ENCODE measurements around the gene PSPC1.
"Not testable (repeated sequence)": the region's sequence is repeated elsewhere in the genome, so short reads cannot be mapped to it uniquely, and the experiment has no call there.

Gene PSPC1

DNA sequence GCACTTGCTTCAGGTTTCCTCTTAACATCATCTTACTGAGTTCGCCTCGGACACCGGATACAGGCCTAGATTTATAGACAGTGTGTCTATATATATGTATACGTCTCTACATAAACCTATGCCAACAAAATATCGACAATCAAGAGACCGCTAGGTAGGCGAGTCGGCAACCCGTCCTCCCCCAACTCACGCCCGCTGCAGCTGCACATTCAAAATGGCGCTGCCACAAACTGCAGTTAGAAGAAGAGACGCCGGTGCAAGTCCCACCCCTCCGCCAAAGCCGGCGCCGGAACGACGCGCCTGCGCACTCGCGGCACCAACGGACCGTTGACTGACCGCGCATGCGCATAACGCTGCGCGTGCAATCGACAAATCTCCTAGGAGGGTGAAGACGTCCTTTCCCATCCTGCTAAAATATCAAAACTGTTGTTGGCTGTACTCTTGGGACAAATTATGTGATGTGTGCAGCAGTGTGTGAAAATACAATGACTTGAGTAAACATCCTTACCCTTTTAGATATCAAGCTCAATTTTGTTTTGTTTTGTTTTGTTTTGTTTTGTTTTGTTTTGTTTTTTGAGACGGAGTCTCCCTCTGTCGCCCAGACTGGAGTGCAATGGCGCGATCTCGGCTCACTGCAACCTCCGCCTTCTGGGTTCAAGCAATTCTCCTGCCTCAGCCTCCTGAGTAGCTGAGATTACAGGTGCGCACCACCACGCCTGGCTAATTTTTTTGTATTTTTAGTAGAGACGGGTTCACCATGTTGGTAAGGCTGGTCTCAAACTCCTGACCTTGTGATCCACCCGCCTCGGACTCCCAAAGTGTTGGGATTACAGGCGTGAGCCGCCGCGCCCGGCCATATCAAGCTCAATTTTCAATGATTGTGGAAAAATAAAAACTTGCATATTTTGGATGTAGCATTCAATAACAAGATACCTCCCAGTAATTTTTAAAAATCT, at the start of gene PSPC1:
Gene PSPC1 (minus strand): TSS at position 219 of the 956 bp plus-strand sequence. CDS start 188 bp downstream, at position 31.
- DNase-seq (ENCODE audit: low spot score): peak; percentile 96

- DNase-seq (ENCODE audit: low spot score): no peak
Measured at GRCh38 chr13:19822673-19823072, 39.9 kb upstream of the PSPC1 start.

DNA sequence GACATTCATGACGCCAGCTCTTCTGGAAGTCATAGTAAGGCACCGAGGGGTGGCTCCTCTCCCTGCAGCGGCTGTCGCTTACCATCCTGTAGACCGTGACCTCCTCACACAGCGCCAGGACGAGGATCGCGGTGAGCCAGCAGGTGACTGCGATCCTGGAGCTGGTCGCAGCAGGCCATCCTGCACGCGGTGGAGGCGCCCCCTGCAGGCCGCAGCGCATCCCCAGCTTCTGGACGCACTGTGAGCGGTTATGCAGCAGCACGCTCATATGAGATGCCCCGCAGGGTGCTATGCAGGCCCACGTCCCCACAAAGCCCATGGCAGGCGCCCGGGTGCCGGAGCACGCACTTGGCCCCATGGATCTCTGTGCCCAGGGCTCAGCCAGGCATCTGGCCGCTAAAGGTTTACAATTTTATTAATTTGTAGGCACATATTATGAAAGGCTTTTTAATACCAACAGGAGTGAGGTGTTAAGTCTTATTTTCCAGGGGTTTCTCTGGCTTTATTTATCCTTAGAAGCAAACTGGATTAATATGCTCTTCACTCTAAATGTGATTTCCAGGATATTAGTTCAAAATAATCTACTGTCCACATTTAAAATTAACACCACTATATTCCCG, 35.6 kb upstream of the PSPC1 start:
- no peak for DNase-seq (ENCODE audit: low spot score)

DNA sequence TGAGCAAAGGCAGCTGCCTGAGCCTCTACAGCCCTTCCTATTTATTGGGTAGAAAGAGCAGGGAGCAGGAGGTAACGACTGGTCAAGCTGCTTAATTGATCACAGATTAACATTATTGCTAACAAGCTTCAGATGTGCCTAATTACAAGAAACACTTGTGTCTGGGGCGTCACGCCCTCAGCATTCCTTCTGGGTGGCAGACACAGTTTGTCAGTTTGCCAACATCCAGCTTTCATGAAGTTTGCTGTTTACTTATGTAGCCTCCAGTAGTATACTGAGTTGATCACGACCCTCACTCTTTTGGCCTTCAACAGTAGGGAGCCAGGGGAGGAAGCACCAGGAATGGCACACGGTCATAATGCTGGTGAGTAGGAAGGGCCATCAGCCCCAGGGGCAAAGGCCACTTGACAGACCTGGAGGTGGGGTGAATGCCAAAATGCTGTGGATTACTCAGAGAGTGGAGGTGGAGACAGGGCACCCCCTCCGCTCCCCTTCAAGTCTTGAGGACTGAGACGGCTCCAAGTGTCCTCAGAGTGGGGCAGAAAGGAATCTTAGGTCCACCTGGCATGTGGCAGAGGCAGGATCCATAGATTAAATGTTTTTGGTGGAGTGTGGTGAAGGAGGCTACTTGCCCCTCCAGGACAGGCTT, 34.9 kb upstream of the PSPC1 start:
- no peak for DNase-seq (ENCODE audit: low spot score)

DNA sequence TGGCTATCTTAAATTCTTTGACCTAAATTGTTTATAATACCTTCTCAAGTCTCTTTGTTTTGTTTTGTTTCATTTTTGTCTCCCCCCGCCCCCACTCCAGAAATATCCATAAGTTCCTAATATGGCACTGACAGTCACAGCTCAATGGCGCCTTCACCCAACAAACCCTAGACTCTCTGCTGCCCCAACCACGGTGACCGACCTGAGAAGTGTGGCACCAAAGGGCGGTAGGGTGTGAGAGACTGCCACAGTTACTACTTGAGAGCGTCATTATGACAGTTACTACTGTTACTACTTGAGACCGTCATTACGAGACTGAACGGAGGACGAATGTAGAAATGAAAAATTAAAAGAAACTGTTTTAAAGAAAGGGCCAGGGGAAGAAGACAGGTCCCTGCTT, 34.4 kb upstream of the PSPC1 start:
- no peak for DNase-seq (ENCODE audit: low spot score)

DNA sequence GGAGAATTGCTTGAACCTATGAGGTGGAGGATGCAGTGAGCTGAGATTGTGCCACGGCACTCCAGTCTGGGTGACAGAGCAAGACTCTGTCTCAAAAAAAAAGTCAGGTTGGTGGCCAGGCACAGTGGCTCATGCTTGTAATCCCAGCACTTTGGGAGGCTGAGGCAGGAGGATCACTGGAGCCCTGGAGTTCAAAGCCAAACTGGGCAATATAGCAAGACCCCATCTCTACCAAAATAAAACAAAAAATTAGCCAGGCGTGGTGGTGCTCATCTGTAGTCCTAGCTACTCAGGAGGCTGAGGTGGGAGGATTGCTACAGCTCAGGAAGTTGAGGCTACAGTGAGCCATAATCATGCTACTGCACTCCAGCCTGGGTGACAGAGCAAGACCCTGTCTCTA, 33.1 kb upstream of the PSPC1 start:
- DNase-seq (ENCODE audit: low spot score): not testable (repeated sequence)

- DNase-seq (ENCODE audit: low spot score): no peak
Measured at GRCh38 chr13:19810996-19811881, 28.5 kb upstream of the PSPC1 start.

GRCh38 chr13:19810151-19810550, 27.4 kb upstream of the PSPC1 start:
- DNase-seq (ENCODE audit: low spot score): no peak

DNA sequence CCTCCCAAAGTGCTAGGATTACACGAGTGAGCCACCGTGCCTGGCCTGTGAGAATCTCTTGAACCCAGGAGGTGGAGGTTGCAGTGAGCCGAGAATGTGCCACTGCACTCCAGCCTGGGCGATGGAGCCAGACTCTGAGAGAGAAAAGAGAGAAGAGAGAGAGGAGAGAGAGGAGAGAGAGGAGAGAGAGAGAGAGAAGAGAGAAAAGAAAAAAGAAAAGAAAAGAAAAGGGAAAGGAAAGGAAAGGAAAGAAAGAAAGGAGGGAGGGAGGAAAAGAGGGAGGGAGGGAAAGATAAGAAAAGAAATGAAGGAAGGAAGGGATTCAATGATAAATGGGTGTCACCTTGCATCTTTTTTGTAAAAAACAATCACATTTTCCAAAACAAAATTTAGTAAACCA, 23.0 kb upstream of the PSPC1 start:
- DNase-seq (ENCODE audit: low spot score): no peak

- no peak for DNase-seq (ENCODE audit: low spot score)
Measured at GRCh38 chr13:19795956-19796355, 13.2 kb upstream of the PSPC1 start.

- no peak for DNase-seq (ENCODE audit: low spot score)
Measured at GRCh38 chr13:19794631-19795030, 11.9 kb upstream of the PSPC1 start.

DNA sequence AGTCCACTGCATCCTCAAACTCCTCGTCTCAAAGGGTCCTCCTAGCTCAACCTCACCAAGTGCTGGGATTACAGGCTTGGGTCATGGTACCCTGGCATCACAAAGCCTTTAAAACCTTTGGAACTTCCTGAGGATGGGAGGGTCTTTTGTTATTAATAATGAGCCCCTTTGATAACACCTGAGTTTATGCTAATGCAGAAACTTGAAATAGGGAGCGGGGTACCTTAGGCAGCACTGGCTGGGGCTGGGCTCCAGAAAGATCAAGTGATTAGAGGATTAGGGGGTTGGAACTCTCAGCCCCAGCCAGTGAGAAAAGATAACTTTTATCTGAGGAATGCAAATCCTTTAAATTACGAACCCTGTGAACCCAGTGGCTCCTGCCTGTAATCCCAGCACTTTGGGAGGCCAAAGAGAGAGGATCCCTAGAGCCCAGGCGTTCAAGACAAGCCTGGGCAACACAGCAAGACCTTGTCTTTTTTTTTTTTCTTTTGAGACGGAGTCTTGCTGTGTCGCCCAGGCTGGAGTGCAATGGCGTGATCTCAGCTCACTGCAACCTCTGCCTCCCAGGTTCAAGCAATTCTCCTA, 9.3 kb upstream of the PSPC1 start:
- DNase-seq (ENCODE audit: low spot score): no peak

GRCh38 chr13:19782049-19782726, 557 bp downstream of the PSPC1 start:
- DNase-seq (ENCODE audit: low spot score): peak; percentile 54

DNA sequence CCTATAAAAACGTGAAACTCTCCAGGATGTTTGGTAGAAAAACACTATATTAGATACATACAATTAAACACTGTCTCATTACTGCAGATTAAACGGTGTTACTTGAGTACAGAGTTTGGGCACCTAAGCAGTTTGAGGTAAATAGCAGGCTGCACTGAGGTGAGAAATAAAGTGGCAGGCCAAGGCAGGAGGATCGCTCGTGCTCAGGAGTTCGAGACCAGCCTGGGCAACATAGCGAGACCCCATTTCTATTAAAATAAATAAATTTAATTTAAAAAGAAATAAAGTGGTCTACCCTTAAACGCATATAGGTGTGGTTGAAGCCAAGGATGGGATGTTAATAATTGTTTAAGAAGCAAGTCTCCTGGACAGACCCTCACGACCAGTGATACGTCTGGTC, 1.2 kb downstream of the PSPC1 start:
- DNase-seq (ENCODE audit: low spot score): no peak

GRCh38 chr13:19780753-19781418, 1.9 kb downstream of the PSPC1 start:
- not testable (repeated sequence) for DNase-seq (ENCODE audit: low spot score)

DNA sequence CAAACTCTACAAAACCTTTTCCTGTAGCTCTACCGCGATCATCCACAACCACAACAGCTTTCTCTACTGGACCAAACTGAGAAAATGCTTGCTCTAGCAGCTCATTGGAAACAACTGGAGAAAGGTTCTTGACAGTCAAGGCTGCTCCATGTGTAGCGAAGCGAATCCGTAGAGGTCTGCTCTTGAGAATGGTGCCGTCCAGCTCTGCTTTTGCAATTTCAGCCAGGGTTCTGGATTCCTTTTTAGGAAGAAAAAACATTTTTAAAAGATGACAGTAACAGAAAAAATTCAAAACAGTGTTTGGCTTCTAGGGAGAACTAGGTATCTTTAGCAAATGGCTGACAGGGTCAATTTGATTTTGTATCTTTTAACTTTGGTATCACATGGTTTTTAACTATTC, 10.4 kb downstream of the PSPC1 start:
- no peak for DNase-seq (ENCODE audit: low spot score)

GRCh38 chr13:19769854-19770253, 12.9 kb downstream of the PSPC1 start:
- no peak for DNase-seq (ENCODE audit: low spot score)

- no peak for DNase-seq (ENCODE audit: low spot score)
Measured at GRCh38 chr13:19767966-19768365, 14.8 kb downstream of the PSPC1 start.

- no peak for DNase-seq (ENCODE audit: low spot score)
Measured at GRCh38 chr13:19766591-19766990, 16.2 kb downstream of the PSPC1 start.

DNA sequence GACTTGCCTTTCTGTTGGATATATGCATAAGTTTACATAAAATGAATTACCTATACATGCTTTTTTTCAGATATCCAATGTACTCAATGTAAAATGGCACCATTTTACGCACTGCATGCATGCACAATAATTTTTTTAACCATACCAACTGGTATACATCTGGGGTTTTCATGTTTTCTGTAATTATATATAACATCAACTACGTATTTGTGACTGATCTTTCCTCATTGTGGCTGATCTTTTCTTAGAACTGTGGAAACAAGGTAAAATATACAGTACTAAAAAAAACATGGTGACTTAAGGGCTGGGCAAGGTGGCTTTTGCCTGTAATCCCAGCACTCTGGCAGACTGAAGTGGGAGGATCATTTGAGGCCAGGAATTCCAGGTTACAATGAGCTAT, 18.5 kb downstream of the PSPC1 start:
- no peak for DNase-seq (ENCODE audit: low spot score)
